Right forelimb (tissue), 1 donor: ENCODE measurements around the gene ACER1.
"Not testable (repeated sequence)": the region's sequence is repeated elsewhere in the genome, so short reads cannot be mapped to it uniquely, and the experiment has no call there.

Experiments
- DNase-seq: peaks from one replicate; pipeline ENCODE4 v3.0.0-alpha.2; 2018

Gene ACER1

DNA sequence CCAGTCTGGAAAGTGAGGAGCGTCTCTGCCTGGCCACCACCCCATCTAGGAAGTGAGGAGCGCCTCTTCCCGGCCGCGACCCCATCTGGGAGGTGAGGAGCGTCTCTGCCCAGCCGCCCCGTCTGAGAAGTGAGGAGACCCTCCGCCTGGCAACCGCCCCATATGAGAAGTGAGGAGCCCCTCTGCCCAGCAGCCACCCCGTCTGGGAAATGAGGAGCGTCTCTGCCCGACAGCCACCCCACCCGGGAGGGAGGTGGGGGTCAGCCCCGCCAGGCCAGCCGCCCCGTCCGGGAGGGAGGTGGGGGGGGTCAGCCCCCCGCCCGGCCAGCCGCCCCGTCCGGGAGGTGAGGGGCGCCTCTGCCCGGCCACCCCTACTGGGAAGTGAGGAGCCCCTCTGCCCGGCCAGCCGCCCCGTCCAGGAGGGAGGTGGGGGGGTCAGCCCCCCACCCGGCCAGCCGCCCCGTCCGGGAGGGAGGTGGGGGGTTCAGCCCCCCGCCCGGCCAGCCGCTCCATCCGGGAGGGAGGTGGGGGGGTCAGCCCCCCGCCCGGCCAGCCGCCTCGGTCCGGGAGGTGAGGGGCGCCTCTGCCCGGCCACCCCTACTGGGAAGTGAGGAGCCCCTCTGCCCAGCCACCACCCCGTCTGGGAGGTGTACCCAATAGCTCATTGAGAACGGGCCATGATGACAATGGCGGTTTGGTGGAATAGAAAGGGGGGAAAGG is 22.1 kb upstream of the ACER1 start:
- not testable (repeated sequence) for DNase-seq

DNA sequence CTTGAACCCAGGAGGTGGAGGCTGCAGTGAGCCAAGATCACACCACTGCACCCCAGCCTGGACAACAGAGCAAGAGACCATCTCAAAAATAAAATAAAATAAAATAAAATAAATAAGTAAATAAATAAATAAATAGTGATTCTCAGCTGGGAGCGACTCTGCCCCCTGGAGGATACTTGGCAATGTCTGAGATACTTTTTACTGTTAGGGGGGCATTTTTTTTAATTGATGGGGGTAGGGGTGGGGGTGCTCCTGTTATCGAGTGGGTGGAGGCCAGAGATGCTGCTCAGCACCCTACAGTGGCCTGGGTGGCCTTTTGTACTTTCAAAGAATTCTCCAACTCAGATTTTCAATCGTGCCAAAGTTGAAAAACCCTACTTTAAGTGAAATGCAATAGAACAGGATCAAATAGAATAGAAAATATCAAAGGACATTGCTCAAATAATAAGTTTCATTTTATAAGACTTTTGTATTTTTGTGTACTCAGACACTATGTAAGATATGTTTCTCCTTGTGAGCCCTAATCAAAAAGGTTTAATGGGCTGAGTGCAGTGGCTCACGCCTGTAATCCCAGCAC is 20.8 kb upstream of the ACER1 start:
- no peak for DNase-seq

DNA sequence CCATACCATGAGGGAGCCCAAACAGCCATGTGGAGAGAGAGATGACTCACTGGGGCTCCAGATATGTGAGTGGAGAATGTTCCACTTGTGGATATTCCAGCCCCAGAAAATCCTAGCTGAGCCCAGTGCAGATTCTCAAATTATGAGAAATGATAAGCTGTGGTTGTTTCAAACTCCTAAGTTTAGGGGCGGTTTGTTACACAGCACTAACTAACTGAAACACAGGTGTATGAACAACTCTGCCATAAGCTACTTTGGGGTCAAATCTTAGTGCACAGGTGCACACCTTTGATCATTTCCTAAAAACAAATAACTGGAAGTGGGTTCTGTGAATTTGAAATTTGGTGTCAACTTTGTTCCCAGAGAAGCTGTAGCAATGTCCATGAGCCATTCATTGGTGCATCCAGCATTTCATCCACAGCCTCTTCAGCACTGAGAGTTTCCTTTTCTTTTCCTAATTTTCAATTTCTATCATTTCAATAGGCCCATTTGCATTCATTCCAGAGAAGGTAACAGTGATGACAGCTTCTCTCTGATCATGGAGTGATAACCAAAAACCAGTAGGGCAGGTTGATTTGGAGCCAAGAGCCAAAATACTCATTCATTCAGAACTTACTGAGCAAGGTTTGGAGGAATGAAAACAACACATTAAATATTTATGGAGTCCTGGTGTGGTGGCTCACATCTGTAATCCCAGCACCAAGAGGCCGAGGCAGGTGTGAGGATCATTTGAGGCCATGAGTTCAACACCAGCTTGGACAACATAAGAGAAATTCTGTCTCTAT is 19.2 kb upstream of the ACER1 start:
- DNase-seq, result no peak

- DNase-seq, result no peak
These were observed 17.3 kb upstream of the ACER1 start for GRCh38 chr19:6350688-6351087.

DNA sequence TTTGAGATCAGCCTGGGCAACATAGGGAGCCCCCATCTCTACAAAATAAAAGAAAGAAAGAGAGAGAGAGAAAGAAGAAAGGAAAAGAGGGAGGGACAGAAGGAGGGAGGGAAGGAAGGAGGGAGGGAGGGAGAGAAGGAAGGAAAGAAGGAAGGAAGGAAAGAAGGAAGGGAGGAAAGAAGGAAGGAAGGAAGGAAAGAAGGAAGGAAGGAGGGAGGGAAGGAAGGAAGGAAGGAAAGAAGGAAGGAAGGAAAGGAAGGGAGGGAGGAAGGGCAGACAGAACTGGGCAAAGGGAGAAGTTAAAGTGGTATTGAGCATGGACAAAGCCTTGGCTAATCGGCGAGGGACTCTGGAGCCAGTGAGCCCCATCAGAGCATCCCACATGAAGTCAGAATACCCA is 15.9 kb upstream of the ACER1 start:
- not testable (repeated sequence) for DNase-seq

- no peak for DNase-seq
These were observed 10.1 kb upstream of the ACER1 start for GRCh38 chr19:6343462-6343861.

DNA sequence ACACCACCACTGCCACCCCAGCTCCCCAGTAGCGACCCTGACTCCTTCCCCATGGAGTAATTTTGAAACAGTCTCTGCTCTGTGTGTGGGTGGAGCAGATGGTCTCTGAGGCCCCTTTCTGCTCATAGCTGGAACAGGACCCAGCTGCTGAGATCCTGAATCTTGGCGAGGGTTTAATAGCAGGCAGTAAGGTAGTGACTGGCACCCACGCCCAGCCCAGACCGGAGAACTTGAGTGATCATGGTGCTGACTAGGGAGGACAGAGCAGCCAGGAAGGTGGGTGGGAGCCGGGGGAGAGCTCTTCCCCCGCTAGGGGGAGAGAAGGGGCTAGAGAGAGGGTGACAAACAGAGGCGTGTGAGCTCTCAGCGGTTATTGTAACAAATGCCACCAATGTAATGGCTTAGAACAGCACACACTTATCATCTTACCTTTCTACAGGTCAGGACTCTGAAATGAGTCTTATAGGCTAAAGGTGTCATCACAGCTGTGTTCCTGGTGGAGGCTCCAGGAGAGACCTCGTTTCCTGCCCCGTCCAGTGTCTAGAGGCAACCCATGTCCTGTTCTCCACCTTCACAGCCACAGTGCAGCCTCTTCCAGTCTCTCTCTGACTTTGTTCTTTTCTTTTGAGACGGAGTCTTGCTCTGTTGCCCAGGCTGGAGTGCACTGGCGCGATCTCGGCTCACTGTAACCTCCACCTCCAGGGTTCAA is 7.2 kb upstream of the ACER1 start:
- no peak for DNase-seq

- DNase-seq, result no peak
These were observed 1.3 kb upstream of the ACER1 start for GRCh38 chr19:6334490-6335285.

DNA sequence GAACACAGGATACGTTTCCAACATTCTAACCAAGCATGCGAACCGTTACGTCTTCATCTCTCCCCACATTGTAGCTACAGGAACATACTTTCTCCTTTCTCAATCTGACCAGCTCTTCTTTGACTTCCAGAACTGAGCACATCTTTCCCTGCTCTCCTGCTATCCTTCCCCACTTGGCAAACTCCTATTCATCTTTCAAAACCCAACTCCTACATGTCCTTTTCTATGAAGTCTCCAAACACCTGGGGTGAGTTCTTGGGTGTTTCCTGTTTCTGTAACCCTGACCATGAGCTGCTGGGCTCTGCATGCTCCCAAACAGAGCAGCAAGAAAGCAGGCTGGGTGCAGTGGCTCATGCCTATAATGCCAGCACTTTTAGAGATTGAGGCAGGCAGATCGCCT is 6.6 kb downstream of the ACER1 start:
- no peak for DNase-seq

- DNase-seq, result no peak
These were observed 7.8 kb downstream of the ACER1 start for GRCh38 chr19:6325614-6326013.

- DNase-seq, result no peak
These were observed 8.7 kb downstream of the ACER1 start for GRCh38 chr19:6324757-6325156.

DNA sequence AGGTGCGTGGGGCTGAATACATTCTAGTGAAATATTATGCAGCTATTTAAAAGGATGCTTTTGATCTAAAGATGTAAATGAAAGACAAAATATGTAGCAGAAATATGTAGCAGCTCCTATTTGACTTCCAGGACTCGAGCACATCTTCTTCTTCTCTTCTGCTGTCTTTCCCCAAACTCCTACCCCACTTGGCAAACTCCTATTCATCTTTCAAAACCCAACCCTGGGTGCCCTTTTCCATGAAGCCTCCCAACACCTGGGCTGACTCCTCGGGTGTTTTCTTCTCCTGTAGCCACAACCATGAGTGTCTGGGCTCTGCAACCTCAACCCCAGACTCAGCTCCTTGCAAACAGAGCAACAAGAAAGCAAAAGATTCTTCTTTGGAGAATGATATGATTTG is 11.1 kb downstream of the ACER1 start:
- no peak for DNase-seq

DNA sequence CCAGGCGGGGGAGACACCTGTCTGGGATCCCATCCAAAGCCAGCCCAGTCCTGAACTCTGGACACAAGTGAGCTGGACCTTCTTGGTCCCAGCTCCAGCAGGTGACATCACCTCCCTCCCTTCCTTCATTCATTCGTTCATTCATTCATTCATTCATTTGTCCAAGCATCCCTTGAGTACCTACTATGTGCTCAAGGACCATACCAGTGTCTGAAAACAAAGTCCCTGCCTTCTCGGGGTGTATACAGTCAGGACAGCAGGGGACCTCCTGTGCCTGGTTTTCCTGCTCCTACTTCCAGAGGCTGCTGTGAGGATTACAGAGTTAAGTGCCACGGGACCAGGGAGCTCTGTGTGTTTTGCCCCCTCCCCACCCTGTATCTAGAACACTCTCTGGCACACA is 14.0 kb downstream of the ACER1 start:
- DNase-seq, result no peak

DNA sequence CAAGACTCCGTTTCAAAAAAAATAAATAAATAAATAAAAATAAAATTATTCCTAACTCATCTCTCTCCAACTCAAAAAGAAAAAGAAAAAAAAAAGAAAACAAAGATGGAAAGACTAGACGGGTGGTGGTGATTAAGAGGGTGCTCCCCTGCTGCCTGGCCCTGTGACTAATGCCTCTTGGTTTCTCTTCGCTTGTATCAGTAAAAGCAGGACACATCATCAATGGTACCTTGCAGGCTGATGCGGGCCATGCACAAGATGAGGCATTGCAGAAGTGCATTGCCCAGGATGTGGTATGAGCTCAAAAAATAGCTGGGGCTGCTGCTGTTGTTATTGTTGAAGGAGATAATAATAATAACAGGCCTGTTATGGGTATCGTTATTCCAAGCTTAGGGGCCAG is 14.6 kb downstream of the ACER1 start:
- DNase-seq, result no peak

- DNase-seq, result not testable (repeated sequence)
These were observed 17.8 kb downstream of the ACER1 start for GRCh38 chr19:6315646-6316045.

GRCh38 chr19:6313398-6313969 is 19.9 kb downstream of the ACER1 start:
- DNase-seq, result no peak

- DNase-seq, result no peak
These were observed 21.4 kb downstream of the ACER1 start for GRCh38 chr19:6312018-6312417.

- no peak for DNase-seq
These were observed 35.0 kb downstream of the ACER1 start for GRCh38 chr19:6298413-6298812.

- DNase-seq, result no peak
These were observed 36.2 kb downstream of the ACER1 start for GRCh38 chr19:6297202-6297601.

GRCh38 chr19:6292006-6292405 is 41.4 kb downstream of the ACER1 start:
- no peak for DNase-seq

- DNase-seq, result no peak
These were observed 44.7 kb downstream of the ACER1 start for GRCh38 chr19:6288737-6289136.

DNA sequence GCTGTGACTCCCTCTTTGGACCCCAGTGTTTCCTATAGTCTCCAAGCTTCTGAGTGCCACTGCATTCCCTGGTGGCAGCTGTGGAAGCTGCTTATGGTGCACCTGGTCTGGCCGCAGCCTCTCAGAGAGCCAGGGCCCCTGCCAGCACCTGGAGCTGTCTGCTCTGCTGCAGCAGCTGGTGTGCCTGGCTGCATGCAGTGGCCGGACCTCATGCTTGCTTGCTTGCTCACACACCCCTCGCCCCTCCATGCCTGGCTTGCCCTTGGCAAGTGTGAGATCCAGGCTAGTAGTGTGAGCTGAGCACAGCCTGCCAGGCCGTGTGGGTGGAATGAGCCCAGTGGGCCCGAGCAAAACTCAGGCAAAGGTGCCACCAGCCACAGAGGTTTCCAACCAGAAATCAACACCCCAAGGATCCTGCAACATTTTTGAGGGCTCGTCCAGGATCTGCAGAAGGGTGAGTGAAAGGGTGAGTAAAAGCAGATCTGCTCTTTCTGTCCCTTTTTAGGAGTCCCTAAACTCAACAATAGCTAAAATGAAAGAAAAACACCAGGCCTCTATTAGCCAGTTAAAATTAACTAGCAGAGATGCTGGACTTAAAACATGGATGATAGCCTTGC is 46.0 kb downstream of the ACER1 start:
- DNase-seq, result no peak
